Kidney (tissue), 14 donors: ENCODE measurements around the gene FHOD3. TPM values are rescaled to one million over a fixed set of nuclear protein-coding genes. Genes with fewer than 3 reads are reported as not detected.

Experiments
- DNase-seq, 5 donors: peaks; one replicate each; pipeline ENCODE4 v3.0.0-alpha.2; 2013 to 2020
- FAIRE-seq: peaks from 2 replicates; lab custom pipeline; 2012; peaks lifted over from hg19 to GRCh38; lab: Jason Lieb, UNC
- H3K27ac ChIP-seq, 2 donors: one replicate each; pipeline ENCODE4 v1.7.0; 2013; ENCODE audit warnings: low read depth in 2 of 2, low read length in 2 of 2, inconsistent platforms in 1 of 2
- H3K27me3 ChIP-seq: one replicate; pipeline ENCODE4 v1.7.1; 2013; ENCODE audit warnings: low read length, inconsistent platforms; ENCODE audit not compliant: control insufficient read depth, insufficient read depth
- H3K36me3 ChIP-seq, 3 donors: one replicate each; pipeline versions ENCODE4 v1.7.0 to v1.7.1; 2013; ENCODE audit warnings: low read length in 3 of 3, control low read depth in 1 of 3, inconsistent platforms in 1 of 3; ENCODE audit not compliant: insufficient read depth in 3 of 3, control insufficient read depth in 2 of 3
- H3K4me1 ChIP-seq, 3 donors: one replicate each; pipeline versions ENCODE4 v1.7.0 to v1.7.1; 2013; ENCODE audit warnings: low read length in 3 of 3, inconsistent platforms in 1 of 3, low read depth in 1 of 3; ENCODE audit not compliant: control insufficient read depth in 2 of 3, insufficient read depth in 2 of 3
- H3K4me3 ChIP-seq, 3 donors: one replicate each; pipeline versions ENCODE4 v1.7.0 to v1.8.1; 2013; ENCODE audit warnings: low read length in 3 of 3, control low read depth in 1 of 3, inconsistent platforms in 1 of 3
- H3K9ac ChIP-seq, 3 donors: one replicate each; pipeline versions ENCODE4 v1.7.0 to v1.7.1; 2013; ENCODE audit warnings: low read length in 3 of 3, control low read depth in 1 of 3, inconsistent platforms in 1 of 3
- H3K9me3 ChIP-seq, 3 donors: one replicate each; pipeline versions ENCODE4 v1.7.0 to v1.7.1; 2013; ENCODE audit warnings: low read length in 3 of 3, control low read depth in 1 of 3, inconsistent platforms in 1 of 3; ENCODE audit not compliant: control insufficient read depth in 2 of 3, insufficient read depth in 1 of 3
- CTCF ChIP-seq: IDR thresholded peaks from 3 replicates; pipeline ENCODE4 v1.5.1; 2012; ENCODE audit warnings: mild to moderate bottlenecking, moderate library complexity, borderline replicate concordance; ENCODE audit not compliant: insufficient read depth; ENCODE audit errors: extremely low read depth
- intact Hi-C: fragments of 100-400 bp; cut with DNase I; formaldehyde crosslinking; loops from one replicate; pipeline ENCODE4 v1.11.1; 2022
- polyA plus RNA-seq: library from polyadenylated mRNA; stranded (reverse); fragments of 350-450 nt; fragmentation: Illumina TruSeq; extraction: RNeasy Lipid Tissue Mini Kit (QIAGEN cat#74804); gene quantifications from one replicate; pipeline ENCODE4 v1.2.3, GENCODE V29; 2014; ENCODE audit warnings: low read depth, low replicate concordance; ENCODE audit not compliant: insufficient read depth
- total RNA-seq: library from RNA; stranded (reverse); fragmentation: NEBNext Ultra II Directional; extraction: Animal tissue kit (Norgen Biotek cat#: 25700); gene quantifications from one replicate; pipeline ENCODE4 v1.2.1, GENCODE V29; 2021
- donor health status: control.
- donor health status: control.
- donor health status: control.
- donor health status: control.
- donor health status: control.
- donor health status: DM: yes; HTN: yes; CAD: no.
- donor health status: Normal renal cell carcinoma (clear cell type).

FHOD3 gene
- total and polyA plus RNA-seq, 2 donors from 2014 or later, result 21.5 to 28.0 TPM

DNA sequence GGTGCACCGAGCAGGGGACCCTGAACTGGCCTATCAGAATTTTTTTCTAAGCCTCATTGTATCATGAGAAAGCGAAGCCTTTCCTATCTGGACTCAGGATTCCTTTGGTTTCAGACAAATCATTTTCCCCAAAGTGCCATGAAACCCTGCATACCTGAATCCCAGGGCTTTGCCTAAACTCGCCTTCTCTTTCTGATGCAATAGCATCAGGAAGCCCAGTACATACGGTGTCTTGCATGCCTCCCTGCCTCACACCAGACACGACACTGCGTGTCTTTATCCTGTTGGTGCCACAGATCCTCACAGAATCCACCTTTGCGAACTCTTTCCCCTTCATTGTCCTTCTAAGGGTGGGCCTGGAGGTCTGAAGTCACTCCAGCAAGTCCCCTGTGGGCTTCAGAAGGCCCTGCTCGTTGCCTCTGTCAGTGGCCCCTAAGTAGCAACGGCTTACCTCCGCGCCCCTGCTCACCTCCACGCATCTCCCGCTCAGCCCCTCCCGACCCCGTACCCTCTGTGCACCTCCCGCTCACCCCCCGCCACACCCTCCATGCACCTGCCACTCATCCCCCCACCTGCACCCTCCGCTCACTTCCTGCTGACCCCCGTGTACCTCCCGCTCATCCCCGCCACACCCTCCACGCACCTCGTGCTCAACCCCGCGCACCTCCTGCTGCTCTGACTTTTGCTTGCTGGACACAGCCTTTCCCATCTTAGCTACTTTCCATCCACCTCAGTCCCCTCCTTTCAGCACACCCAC is 447.9 kb downstream of the FHOD3 start:
- DNase-seq (no peak), FAIRE-seq (no peak)
- Histone ChIP-seq H3K9ac (no peak overlapping the region), H3K27ac (no peak overlapping the region), H3K9me3 (no peaks in the 10 kb centered on the region), H3K36me3 (peaks cover 0 to 11% (median 8%) of the 10 kb centered on the region in 3 donors), H3K27me3 (no peaks in the 10 kb centered on the region), H3K4me1 (no peaks in the 10 kb centered on the region), H3K4me3 (no peak overlapping the region)
- TF ChIP-seq CTCF, result no peak
- intact Hi-C loops, result no loop called here

- Histone ChIP-seq H3K27me3 (no peaks in the 10 kb centered on the region), H3K4me3 (no peak overlapping the region), H3K36me3 (no peaks in the 10 kb centered on the region), H3K4me1 (no peaks in the 10 kb centered on the region), H3K27ac (no peak overlapping the region), H3K9me3 (no peaks in the 10 kb centered on the region), H3K9ac (no peak overlapping the region)
- DNase-seq (no peak), FAIRE-seq (no peak)
- TF ChIP-seq CTCF, result no peak
- intact Hi-C loops, result no loop called here
These were observed 455.7 kb downstream of the FHOD3 start for GRCh38 chr18:36752929-36753865.

DNA sequence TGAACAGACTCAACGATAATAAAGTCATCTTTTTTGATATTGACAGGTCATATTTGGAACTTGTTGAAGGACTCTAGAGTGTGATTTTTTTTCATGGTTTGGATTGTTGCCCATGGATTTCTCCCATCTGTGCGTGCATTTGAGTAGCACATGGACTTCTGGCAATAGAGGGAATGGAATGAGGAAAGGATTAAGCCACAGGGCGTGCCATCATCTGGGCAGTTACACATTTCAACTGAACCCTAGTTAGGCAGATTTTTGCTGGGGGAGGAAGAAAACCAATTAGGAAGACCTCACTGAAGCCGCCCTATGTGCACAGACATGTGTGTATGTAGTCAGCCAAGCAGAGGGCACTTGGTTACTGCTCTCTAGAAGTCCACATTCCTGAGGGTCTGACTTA is 458.7 kb downstream of the FHOD3 start:
- Histone ChIP-seq H3K27me3 (no peaks in the 10 kb centered on the region), H3K27ac (no peak overlapping the region), H3K9me3 (no peaks in the 10 kb centered on the region), H3K36me3 (peaks cover 0 to 5% (median 3%) of the 10 kb centered on the region in 3 donors), H3K4me3 (no peak overlapping the region), H3K9ac (no peak overlapping the region), H3K4me1 (peaks cover 0 to 11% (median 6%) of the 10 kb centered on the region in 3 donors)
- DNase-seq (no peak), FAIRE-seq (no peak)
- TF ChIP-seq CTCF, result no peak
- intact Hi-C loops, result no loop called here
